SIG-M5 treated with dmso at 0.1 percent for 504 hours (cell line): ENCODE data around the gene MTCL3.

Experiments
- DNase-seq: peaks from one replicate; lab custom pipeline; 2025; ENCODE audit not compliant: unreplicated experiment; lab: John Stamatoyannopoulos, UW

Gene MTCL3

GRCh38 chr6:127475135-127475822 is 43.9 kb downstream of the MTCL3 start:
- no peak for DNase-seq

GRCh38 chr6:127471379-127472255 is 47.5 kb downstream of the MTCL3 start:
- DNase-seq, result peak; percentile 53

- no peak for DNase-seq
Measured at GRCh38 chr6:127468936-127469335, 50.2 kb downstream of the MTCL3 start.

- DNase-seq, result no peak
Measured at GRCh38 chr6:127466416-127466815, 52.7 kb downstream of the MTCL3 start.

- peak; percentile 45 for DNase-seq
Measured at GRCh38 chr6:127464881-127465459, 54.2 kb downstream of the MTCL3 start.

- no peak for DNase-seq
Measured at GRCh38 chr6:127464161-127464880, 54.8 kb downstream of the MTCL3 start.

- DNase-seq, result no peak
Measured at GRCh38 chr6:127463056-127463455, 56.1 kb downstream of the MTCL3 start.

- no peak for DNase-seq
Measured at GRCh38 chr6:127462376-127462775, 56.8 kb downstream of the MTCL3 start.

GRCh38 chr6:127460465-127460864 is 58.7 kb downstream of the MTCL3 start:
- no peak for DNase-seq

GRCh38 chr6:127459231-127459641 is 59.9 kb downstream of the MTCL3 start, which contains the start of gene KIAA0408:
TSS of gene KIAA0408 (minus strand) at chr6:127459389. CDS start at chr6:127453981, 5,408 bp downstream.
- DNase-seq, result peak; percentile 15

- peak; percentile 64 for DNase-seq
Measured at GRCh38 chr6:127458817-127459216, 60.3 kb downstream of the MTCL3 start.

GRCh38 chr6:127458222-127458621 is 60.9 kb downstream of the MTCL3 start:
- no peak for DNase-seq

GRCh38 chr6:127457456-127458064 is 61.6 kb downstream of the MTCL3 start:
- DNase-seq, result peak; percentile 99

GRCh38 chr6:127456465-127456864 is 62.7 kb downstream of the MTCL3 start:
- no peak for DNase-seq

- no peak for DNase-seq
Measured at GRCh38 chr6:127453845-127454619, 65.1 kb downstream of the MTCL3 start.

GRCh38 chr6:127452803-127453202 is 66.3 kb downstream of the MTCL3 start:
- no peak for DNase-seq

GRCh38 chr6:127451388-127451787 is 67.7 kb downstream of the MTCL3 start:
- DNase-seq, result no peak

- no peak for DNase-seq
Measured at GRCh38 chr6:127447780-127448179, 71.4 kb downstream of the MTCL3 start.

GRCh38 chr6:127446356-127446755 is 72.8 kb downstream of the MTCL3 start:
- no peak for DNase-seq

- no peak for DNase-seq
Measured at GRCh38 chr6:127441881-127442280, 77.3 kb downstream of the MTCL3 start.
